IPS DF 19.7 (cell line): ENCODE data around the gene PATJ.
"Not testable (repeated sequence)": the region's sequence is repeated elsewhere in the genome, so short reads cannot be mapped to it uniquely, and the experiment has no call there.

Experiments used
- DNase-seq: peaks from one replicate; pipeline ENCODE4 v3.0.0-alpha.2; 2013; ENCODE audit warnings: low read depth, low spot score

The PATJ gene

GRCh38 chr1:62093261-62093660, 351.0 kb downstream of the PATJ start:
- no peak for DNase-seq

- no peak for DNase-seq
These were observed 355.2 kb downstream of the PATJ start for GRCh38 chr1:62097464-62097863.

- no peak for DNase-seq
These were observed 358.2 kb downstream of the PATJ start for GRCh38 chr1:62100442-62100841.

- no peak for DNase-seq
These were observed 361.6 kb downstream of the PATJ start for GRCh38 chr1:62103846-62104245.

GRCh38 chr1:62107923-62108322, 365.6 kb downstream of the PATJ start:
- no peak for DNase-seq

GRCh38 chr1:62109124-62109523, 366.8 kb downstream of the PATJ start:
- no peak for DNase-seq

- DNase-seq, result no peak
These were observed 368.0 kb downstream of the PATJ start for GRCh38 chr1:62110198-62110817.

- no peak for DNase-seq
These were observed 368.8 kb downstream of the PATJ start for GRCh38 chr1:62111084-62111483.

GRCh38 chr1:62113507-62113906, 371.2 kb downstream of the PATJ start:
- DNase-seq, result no peak

GRCh38 chr1:62117018-62117750, 374.9 kb downstream of the PATJ start:
- DNase-seq, result no peak

GRCh38 chr1:62126579-62127290, 384.5 kb downstream of the PATJ start:
- no peak for DNase-seq

- DNase-seq, result no peak
These were observed 386.5 kb downstream of the PATJ start for GRCh38 chr1:62128745-62129144.

- peak; percentile 60 for DNase-seq
These were observed 388.9 kb downstream of the PATJ start for GRCh38 chr1:62131093-62131725.

GRCh38 chr1:62138029-62138428, 395.7 kb downstream of the PATJ start:
- no peak for DNase-seq

- no peak for DNase-seq
These were observed 397.1 kb downstream of the PATJ start for GRCh38 chr1:62139410-62139809.

GRCh38 chr1:62140666-62141065, 398.4 kb downstream of the PATJ start:
- DNase-seq, result no peak

GRCh38 chr1:62142496-62142895, 400.2 kb downstream of the PATJ start:
- DNase-seq, result no peak

GRCh38 chr1:62144238-62144831, 402.1 kb downstream of the PATJ start:
- no peak for DNase-seq

- DNase-seq, result no peak
These were observed 417.7 kb downstream of the PATJ start for GRCh38 chr1:62159940-62160348.

GRCh38 chr1:62161711-62162110, 419.4 kb downstream of the PATJ start:
- no peak for DNase-seq

- not testable (repeated sequence) for DNase-seq
These were observed 428.1 kb downstream of the PATJ start for GRCh38 chr1:62170380-62170779.
